Measurements from ENCODE around the gene CCR7. TPM values are rescaled to one million over a fixed set of nuclear protein-coding genes. Genes with fewer than 3 reads are reported as not detected.

Gene CCR7
- total and polyA plus RNA-seq, 4 donors = 1.8 to 5.9 (median 3.0) TPM

DNA sequence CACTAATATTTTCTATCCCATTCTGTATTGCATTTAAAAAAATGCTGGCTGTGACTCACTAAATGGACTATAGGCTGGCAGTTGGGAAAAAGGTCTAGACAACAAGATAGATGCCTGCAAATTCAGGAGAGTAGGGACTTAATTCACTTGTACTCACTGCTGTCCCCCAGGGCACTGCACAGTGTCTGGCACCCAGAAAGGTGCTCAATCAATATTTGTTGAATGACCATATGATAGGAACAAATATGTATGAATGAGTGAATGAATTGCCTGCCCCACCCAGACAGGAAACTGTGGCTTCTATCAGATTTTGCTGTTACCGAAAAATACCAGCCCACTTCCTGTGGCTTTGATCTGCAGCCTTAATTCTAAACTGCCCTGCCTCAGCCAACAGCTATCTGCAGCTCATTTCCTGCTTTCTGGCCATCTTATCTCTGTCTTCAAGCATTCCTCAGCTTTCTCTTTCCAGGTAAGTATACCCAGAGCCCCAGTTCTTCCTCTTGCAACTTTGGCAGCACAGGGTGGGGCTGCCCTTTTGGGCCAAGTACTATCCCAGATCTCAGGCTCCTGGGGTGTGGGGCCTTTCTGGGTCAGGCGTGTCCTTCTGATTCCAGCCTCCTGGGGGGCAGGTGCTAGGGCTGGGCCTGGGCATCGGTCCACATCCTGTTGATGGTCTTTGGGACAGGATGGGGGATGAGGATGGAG lies 48.5 kb downstream of the CCR7 start:
- no peaks in the 10 kb centered on the region for H3K9me3 ChIP-seq (ENCODE audit: control insufficient read depth in 4 of 4, insufficient read depth in 3 of 4, low read length in 3 of 4)
- no peaks in the 10 kb centered on the region for H3K36me3 ChIP-seq (ENCODE audit: control insufficient read depth in 4 of 4, insufficient read depth in 4 of 4, low read length in 4 of 4)
- no peak overlapping the region for H3K9ac ChIP-seq (ENCODE audit: insufficient read depth in 1 of 2, low read length in 2 of 2)
- H3K4me3 ChIP-seq = no peak overlapping the region
- no peak for ATAC-seq (ENCODE audit: insufficient read depth, low FRiP score)
- 16 to 23% methylated on average over 3 of the region's 3 CpGs for WGBS, 2 donors
- DNase-seq = no peak
- peaks cover 0 to 15% (median 0%) of the 10 kb centered on the region in 5 donors for H3K4me1 ChIP-seq (ENCODE audit: control insufficient read depth in 5 of 5, insufficient read depth in 5 of 5, low read length in 5 of 5)
- no peaks in the 10 kb centered on the region for H3K27me3 ChIP-seq (ENCODE audit: control insufficient read depth in 3 of 3, insufficient read depth in 3 of 3, low read length in 2 of 3)
- TF ChIP-seq, protein P1, sequence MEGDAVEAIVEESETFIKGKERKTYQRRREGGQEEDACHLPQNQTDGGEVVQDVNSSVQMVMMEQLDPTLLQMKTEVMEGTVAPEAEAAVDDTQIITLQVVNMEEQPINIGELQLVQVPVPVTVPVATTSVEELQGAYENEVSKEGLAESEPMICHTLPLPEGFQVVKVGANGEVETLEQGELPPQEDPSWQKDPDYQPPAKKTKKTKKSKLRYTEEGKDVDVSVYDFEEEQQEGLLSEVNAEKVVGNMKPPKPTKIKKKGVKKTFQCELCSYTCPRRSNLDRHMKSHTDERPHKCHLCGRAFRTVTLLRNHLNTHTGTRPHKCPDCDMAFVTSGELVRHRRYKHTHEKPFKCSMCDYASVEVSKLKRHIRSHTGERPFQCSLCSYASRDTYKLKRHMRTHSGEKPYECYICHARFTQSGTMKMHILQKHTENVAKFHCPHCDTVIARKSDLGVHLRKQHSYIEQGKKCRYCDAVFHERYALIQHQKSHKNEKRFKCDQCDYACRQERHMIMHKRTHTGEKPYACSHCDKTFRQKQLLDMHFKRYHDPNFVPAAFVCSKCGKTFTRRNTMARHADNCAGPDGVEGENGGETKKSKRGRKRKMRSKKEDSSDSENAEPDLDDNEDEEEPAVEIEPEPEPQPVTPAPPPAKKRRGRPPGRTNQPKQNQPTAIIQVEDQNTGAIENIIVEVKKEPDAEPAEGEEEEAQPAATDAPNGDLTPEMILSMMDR (IDR thresholded peaks at IDR 0.05; ENCODE audit: control extremely low read depth, extremely low read depth) = no peak
- H3K27ac ChIP-seq (ENCODE audit: low read depth in 1 of 2, low read length in 1 of 2) = peak overlapping the region in 1 of 2 donors; percentile 4

DNA sequence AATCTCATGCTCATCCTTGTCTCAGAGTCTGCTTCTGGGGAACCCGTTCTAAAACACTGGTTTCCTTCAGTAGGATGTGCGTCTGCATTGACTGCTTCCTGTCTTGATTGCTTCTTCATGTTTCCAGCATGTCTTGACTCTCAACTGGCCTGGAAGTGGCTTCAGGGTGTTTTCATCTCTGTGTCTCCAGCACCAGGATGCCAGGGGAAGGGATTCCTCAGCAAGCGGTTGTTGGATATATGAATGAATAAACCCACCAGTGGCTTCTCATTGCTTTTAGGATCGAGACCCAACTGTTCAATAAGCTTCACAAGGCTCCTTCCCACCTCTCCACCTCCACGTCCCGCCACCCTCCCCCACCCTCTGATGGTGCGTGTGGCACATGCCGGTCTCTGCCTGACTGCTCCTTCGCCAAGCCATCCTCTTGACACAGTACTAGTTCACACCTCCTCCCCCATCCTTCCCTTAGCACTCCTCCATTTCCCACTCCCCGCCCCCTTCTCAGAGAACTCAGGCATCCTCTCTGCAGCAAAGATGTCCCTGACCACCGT lies 49.7 kb downstream of the CCR7 start:
- DNase-seq (no peak), ATAC-seq (ENCODE audit: insufficient read depth, low FRiP score) (no peak)
- Histone ChIP-seq H3K4me1 (ENCODE audit: control insufficient read depth in 5 of 5, insufficient read depth in 5 of 5, low read length in 5 of 5) (peaks cover 0 to 13% (median 0%) of the 10 kb centered on the region in 5 donors), H3K4me3 (no peak overlapping the region), H3K9ac (ENCODE audit: insufficient read depth in 1 of 2, low read length in 2 of 2) (no peak overlapping the region), H3K27ac (ENCODE audit: low read depth in 1 of 2, low read length in 1 of 2) (peak overlapping the region in 1 of 2 donors; percentile 22), H3K36me3 (ENCODE audit: control insufficient read depth in 4 of 4, insufficient read depth in 4 of 4, low read length in 4 of 4) (no peaks in the 10 kb centered on the region), H3K9me3 (ENCODE audit: control insufficient read depth in 4 of 4, insufficient read depth in 3 of 4, low read length in 3 of 4) (no peaks in the 10 kb centered on the region), H3K27me3 (ENCODE audit: control insufficient read depth in 3 of 3, insufficient read depth in 3 of 3, low read length in 2 of 3) (no peaks in the 10 kb centered on the region)
- WGBS, 2 donors = 52 to 61% methylated on average over 11 of the region's 11 CpGs
- TF ChIP-seq, protein P1 (IDR thresholded peaks at IDR 0.05; ENCODE audit: control extremely low read depth, extremely low read depth) = no peak

DNA sequence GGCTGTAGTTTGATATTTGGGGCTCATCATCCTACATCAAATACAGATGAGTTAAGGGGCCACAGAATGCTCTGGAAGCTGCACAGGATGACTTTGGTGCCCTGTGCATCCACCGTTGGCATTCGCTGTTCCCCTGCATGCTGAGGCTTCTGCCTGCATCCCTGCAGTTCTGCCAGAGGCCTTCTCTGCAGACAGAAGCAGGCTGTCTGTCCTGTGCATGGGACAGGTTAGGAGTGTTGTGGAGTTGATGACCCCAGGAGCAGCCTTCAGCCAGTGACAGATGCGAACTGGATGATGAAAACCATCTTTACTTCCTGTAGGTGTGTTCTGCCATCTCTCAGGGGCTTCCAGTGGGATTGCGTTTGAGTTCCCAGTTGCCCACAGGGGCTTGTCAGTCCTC lies 50.3 kb downstream of the CCR7 start:
- H3K4me1 ChIP-seq (ENCODE audit: control insufficient read depth in 5 of 5, insufficient read depth in 5 of 5, low read length in 5 of 5) = peaks cover 0 to 13% (median 0%) of the 10 kb centered on the region in 5 donors
- no peak overlapping the region for H3K4me3 ChIP-seq
- H3K27me3 ChIP-seq (ENCODE audit: control insufficient read depth in 3 of 3, insufficient read depth in 3 of 3, low read length in 2 of 3) = no peaks in the 10 kb centered on the region
- peak overlapping the region in 1 of 2 donors; percentile 22 for H3K27ac ChIP-seq (ENCODE audit: low read depth in 1 of 2, low read length in 1 of 2)
- no peak for ATAC-seq (ENCODE audit: insufficient read depth, low FRiP score)
- H3K9me3 ChIP-seq (ENCODE audit: control insufficient read depth in 4 of 4, insufficient read depth in 3 of 4, low read length in 3 of 4) = no peaks in the 10 kb centered on the region
- no peaks in the 10 kb centered on the region for H3K36me3 ChIP-seq (ENCODE audit: control insufficient read depth in 4 of 4, insufficient read depth in 4 of 4, low read length in 4 of 4)
- DNase-seq = no peak
- WGBS, 2 donors = 73 to 85% methylated on average over 4 of the region's 4 CpGs
- H3K9ac ChIP-seq (ENCODE audit: insufficient read depth in 1 of 2, low read length in 2 of 2) = no peak overlapping the region
- TF ChIP-seq, protein P1 (IDR thresholded peaks at IDR 0.05; ENCODE audit: control extremely low read depth, extremely low read depth) = no peak
